Measurements from ENCODE around the gene TFCP2.

TFCP2 gene

GRCh38 chr12:51196547-51196946 is 23.6 kb upstream of the TFCP2 start:
- DNase-seq, result no peak

- DNase-seq, result no peak
Measured at GRCh38 chr12:51195841-51196240, 22.9 kb upstream of the TFCP2 start.

- no peak for DNase-seq
Measured at GRCh38 chr12:51192284-51192671, 19.3 kb upstream of the TFCP2 start.

GRCh38 chr12:51191516-51192283 is 18.8 kb upstream of the TFCP2 start:
- DNase-seq, result no peak

GRCh38 chr12:51190820-51191219 is 17.9 kb upstream of the TFCP2 start:
- DNase-seq, result no peak

GRCh38 chr12:51189790-51190355 is 16.9 kb upstream of the TFCP2 start:
- DNase-seq, result no peak

GRCh38 chr12:51188359-51189051 is 15.6 kb upstream of the TFCP2 start:
- DNase-seq, result no peak

- DNase-seq, result no peak
Measured at GRCh38 chr12:51187370-51187987, 14.5 kb upstream of the TFCP2 start.

- no peak for DNase-seq
Measured at GRCh38 chr12:51186465-51187085, 13.6 kb upstream of the TFCP2 start.

GRCh38 chr12:51185171-51185717 is 12.3 kb upstream of the TFCP2 start:
- DNase-seq, result no peak

- DNase-seq, result no peak
Measured at GRCh38 chr12:51183816-51184215, 10.9 kb upstream of the TFCP2 start.

GRCh38 chr12:51183349-51183748 is 10.4 kb upstream of the TFCP2 start:
- no peak for DNase-seq

- DNase-seq, result no peak
Measured at GRCh38 chr12:51181558-51181957, 8.6 kb upstream of the TFCP2 start.

GRCh38 chr12:51177897-51178296 is 5.0 kb upstream of the TFCP2 start:
- no peak for DNase-seq

- DNase-seq, result no peak
Measured at GRCh38 chr12:51174501-51174900, 1.6 kb upstream of the TFCP2 start.

- peak; percentile 1 for DNase-seq
Measured at GRCh38 chr12:51171884-51172514, 936 bp downstream of the TFCP2 start.

- no peak for DNase-seq
Measured at GRCh38 chr12:51163795-51164194, 9.1 kb downstream of the TFCP2 start.

- DNase-seq, result no peak
Measured at GRCh38 chr12:51162217-51162616, 10.7 kb downstream of the TFCP2 start.

- DNase-seq, result no peak
Measured at GRCh38 chr12:51160814-51161459, 12.0 kb downstream of the TFCP2 start.

GRCh38 chr12:51156245-51156765 is 16.6 kb downstream of the TFCP2 start:
- DNase-seq, result no peak

- DNase-seq, result no peak
Measured at GRCh38 chr12:51152953-51153352, 20.0 kb downstream of the TFCP2 start.

GRCh38 chr12:51150777-51151176 is 22.2 kb downstream of the TFCP2 start:
- DNase-seq, result no peak
